Nephron progenitor cell (in vitro differentiated cells): Measurements from ENCODE around the gene SLC18B1.

ENCODE experiments used
- DNase-seq: peaks from one replicate; pipeline ENCODE4 v3.0.0; 2021
- H3K27ac Mint-ChIP-seq: 2 replicates; pipeline ENCODE4 v1.8.0; 2021; ENCODE audit warnings: mild to moderate bottlenecking, moderate library complexity, mixed read lengths
- H3K27me3 Mint-ChIP-seq: 2 replicates; pipeline ENCODE4 v1.8.0; 2021; ENCODE audit warnings: mild to moderate bottlenecking, low read depth, mixed read lengths; ENCODE audit not compliant: poor library complexity
- H3K36me3 Mint-ChIP-seq: 2 replicates; pipeline ENCODE4 v1.8.0; 2021; ENCODE audit warnings: low read depth, mixed read lengths
- H3K4me1 Mint-ChIP-seq: 2 replicates; pipeline ENCODE4 v1.8.0; 2021; ENCODE audit warnings: mixed read lengths
- H3K4me3 Mint-ChIP-seq: 2 replicates; pipeline ENCODE4 v1.8.0; 2021; ENCODE audit warnings: mild to moderate bottlenecking, moderate library complexity, mixed read lengths
- H3K9me3 Mint-ChIP-seq: 2 replicates; pipeline ENCODE4 v1.8.0; 2021; ENCODE audit warnings: mild to moderate bottlenecking, moderate library complexity, mixed read lengths
- CTCF ChIP-seq: fragments of 200-600 bp; sonication (generic); IDR thresholded peaks from 2 replicates; pipeline ENCODE4 v1.5.0; 2021; ENCODE audit warnings: antibody characterized with exemption

SLC18B1 gene

GRCh38 chr6:132752255-132752654 lies 46.2 kb downstream of the SLC18B1 start:
- Mint-ChIP-seq H3K4me3 (no peak overlapping the region), H3K9me3 (no peaks in the 10 kb centered on the region), H3K36me3 (no peaks in the 10 kb centered on the region), H3K4me1 (no peaks in the 10 kb centered on the region), H3K27me3 (peaks cover 3% of the 10 kb centered on the region), H3K27ac (no peak overlapping the region)
- no peak for DNase-seq
- TF ChIP-seq CTCF = no peak

- no peaks in the 10 kb centered on the region for H3K9me3 Mint-ChIP-seq
- H3K36me3 Mint-ChIP-seq = no peaks in the 10 kb centered on the region
- no peak overlapping the region for H3K27ac Mint-ChIP-seq
- no peak for TF ChIP-seq CTCF
- no peak for DNase-seq
- no peak overlapping the region for H3K4me3 Mint-ChIP-seq
- H3K27me3 Mint-ChIP-seq = peaks cover 6% of the 10 kb centered on the region
- no peaks in the 10 kb centered on the region for H3K4me1 Mint-ChIP-seq
Observed at GRCh38 chr6:132751828-132752227, 46.6 kb downstream of the SLC18B1 start.

GRCh38 chr6:132751306-132751705 lies 47.1 kb downstream of the SLC18B1 start:
- H3K36me3 Mint-ChIP-seq = no peaks in the 10 kb centered on the region
- H3K4me3 Mint-ChIP-seq = no peak overlapping the region
- no peak overlapping the region for H3K27ac Mint-ChIP-seq
- no peaks in the 10 kb centered on the region for H3K4me1 Mint-ChIP-seq
- peaks cover 6% of the 10 kb centered on the region for H3K27me3 Mint-ChIP-seq
- TF ChIP-seq CTCF = no peak
- no peak for DNase-seq
- no peaks in the 10 kb centered on the region for H3K9me3 Mint-ChIP-seq

GRCh38 chr6:132750455-132751248 lies 47.8 kb downstream of the SLC18B1 start:
- peaks cover 6% of the 10 kb centered on the region for H3K27me3 Mint-ChIP-seq
- no peaks in the 10 kb centered on the region for H3K4me1 Mint-ChIP-seq
- no peaks in the 10 kb centered on the region for H3K9me3 Mint-ChIP-seq
- TF ChIP-seq CTCF = no peak
- no peak for DNase-seq
- H3K27ac Mint-ChIP-seq = no peak overlapping the region
- H3K36me3 Mint-ChIP-seq = no peaks in the 10 kb centered on the region
- no peak overlapping the region for H3K4me3 Mint-ChIP-seq

- DNase-seq = no peak
- H3K4me1 Mint-ChIP-seq = no peaks in the 10 kb centered on the region
- no peak for TF ChIP-seq CTCF
- H3K4me3 Mint-ChIP-seq = no peak overlapping the region
- no peaks in the 10 kb centered on the region for H3K9me3 Mint-ChIP-seq
- peaks cover 6% of the 10 kb centered on the region for H3K27me3 Mint-ChIP-seq
- no peaks in the 10 kb centered on the region for H3K36me3 Mint-ChIP-seq
- no peak overlapping the region for H3K27ac Mint-ChIP-seq
Observed at GRCh38 chr6:132749111-132749510, 49.3 kb downstream of the SLC18B1 start.

- H3K4me1 Mint-ChIP-seq = no peaks in the 10 kb centered on the region
- no peak for TF ChIP-seq CTCF
- H3K27ac Mint-ChIP-seq = no peak overlapping the region
- peaks cover 6% of the 10 kb centered on the region for H3K27me3 Mint-ChIP-seq
- H3K36me3 Mint-ChIP-seq = no peaks in the 10 kb centered on the region
- H3K4me3 Mint-ChIP-seq = no peak overlapping the region
- H3K9me3 Mint-ChIP-seq = no peaks in the 10 kb centered on the region
- no peak for DNase-seq
Observed at GRCh38 chr6:132748446-132748845, 50.0 kb downstream of the SLC18B1 start.
